Spinal cord (tissue), 10 donors: ENCODE results near the gene EFNA5. TPM values are rescaled to one million over a fixed set of nuclear protein-coding genes. Genes with fewer than 3 reads are reported as not detected.

Source experiments
- DNase-seq, 6 donors: peaks; one replicate each; pipeline versions ENCODE4 v3.0.0 to v3.0.0-alpha.2; 2013 to 2015; ENCODE audit warnings: low spot score in 6 of 6, low read depth in 4 of 6
- H3K27ac ChIP-seq: one replicate; pipeline ENCODE4 v1.5.1; 2013; ENCODE audit warnings: low read depth, low read length, control low read depth
- H3K27me3 ChIP-seq: one replicate; pipeline ENCODE4 v1.6.1; 2013; ENCODE audit warnings: low read length; ENCODE audit not compliant: control insufficient read depth, insufficient read depth
- H3K36me3 ChIP-seq: one replicate; pipeline ENCODE4 v1.6.1; 2013; ENCODE audit warnings: low read length; ENCODE audit not compliant: control insufficient read depth, insufficient read depth
- H3K4me1 ChIP-seq: one replicate; pipeline ENCODE4 v1.6.1; 2013; ENCODE audit warnings: low read length; ENCODE audit not compliant: control insufficient read depth, insufficient read depth
- H3K4me3 ChIP-seq: one replicate; pipeline ENCODE4 v1.5.1; 2013; ENCODE audit warnings: low read depth, low read length, control low read depth
- H3K9me3 ChIP-seq: one replicate; pipeline ENCODE4 v1.6.1; 2013; ENCODE audit warnings: low read length; ENCODE audit not compliant: control insufficient read depth, insufficient read depth
- WGBS: methylation state at CpG from one replicate; pipeline ENCODE4 v1.1.5; 2013; ENCODE audit warnings: missing lambda C conversion rate; ENCODE audit not compliant: insufficient coverage; 5-methylcytosine and 5-hydroxymethylcytosine counted together
- polyA plus RNA-seq, 2 donors: library from polyadenylated mRNA; unstranded; fragments of 120-200 nt; gene quantifications; one replicate each; pipeline ENCODE4 v1.2.1, GENCODE V29; 2013; ENCODE audit not compliant: insufficient read length in 2 of 2
- total RNA-seq, 2 donors: library from RNA; depleted of rRNA in 1 of 2; stranded (reverse); fragments of 120-200 nt in 1 of 2; fragments of >200 nt in 1 of 2; gene quantifications; one replicate each; pipeline versions ENCODE4 v1.2.3 to v1.2.4, GENCODE V29; 2013 to 2014
- donor health status: healthy.

EFNA5 gene
- total and polyA plus RNA-seq, 4 donors = 11.7 to 17.7 (median 17.1) TPM

DNA sequence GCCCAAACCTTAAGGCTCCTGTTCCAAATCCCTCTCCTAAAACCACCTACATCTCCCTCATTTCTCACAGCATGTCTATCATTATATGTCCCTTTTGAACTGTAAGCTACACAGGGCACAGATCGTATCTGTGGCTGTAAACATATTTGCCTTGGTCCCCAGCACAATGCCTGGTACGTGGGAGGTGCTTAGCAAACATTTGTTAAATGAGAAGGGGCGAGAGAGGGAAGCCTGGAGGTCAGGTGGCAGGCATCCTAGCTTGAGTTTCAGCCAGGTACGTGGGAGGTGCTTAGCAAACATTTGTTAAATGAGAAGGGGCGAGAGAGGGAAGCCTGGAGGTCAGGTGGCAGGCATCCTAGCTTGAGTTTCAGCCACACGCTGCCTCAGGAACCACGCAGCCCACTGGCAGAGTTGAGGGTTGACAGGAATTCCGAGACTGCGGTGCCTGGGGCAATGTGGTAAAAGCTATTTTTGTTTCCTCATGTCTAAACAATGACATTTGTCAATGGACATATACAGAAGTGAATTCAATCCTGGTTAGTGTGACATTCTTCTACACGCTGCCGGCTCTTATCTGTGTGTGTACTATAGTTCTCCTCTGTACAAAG, 113.6 kb downstream of the EFNA5 start:
- no peak overlapping the region for H3K27ac ChIP-seq
- 86% methylated on average over 6 of the region's 11 CpGs for WGBS
- DNase-seq = no peak

DNA sequence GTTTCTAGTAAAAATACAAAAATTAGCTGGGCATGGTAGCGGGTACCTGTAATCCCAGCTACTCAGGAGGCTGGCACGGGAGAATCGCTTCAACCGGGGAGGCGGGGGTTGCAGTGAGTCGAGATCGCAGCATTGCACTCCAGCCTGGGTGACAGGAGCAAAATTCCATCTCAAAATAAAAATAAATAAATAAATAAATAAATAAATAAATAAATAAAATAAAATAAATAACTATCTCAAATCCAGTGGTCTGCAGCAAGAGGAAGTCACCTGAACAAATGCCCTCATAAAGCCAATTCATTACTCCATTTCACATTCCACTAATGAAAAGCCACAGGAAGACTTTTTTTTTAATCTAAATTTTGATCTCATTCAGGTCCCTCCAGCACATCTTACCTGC, 114.2 kb downstream of the EFNA5 start:
- Histone ChIP-seq H3K27me3 (no peaks in the 10 kb centered on the region), H3K4me3 (no peak overlapping the region), H3K4me1 (no peaks in the 10 kb centered on the region), H3K27ac (no peak overlapping the region), H3K36me3 (no peaks in the 10 kb centered on the region), H3K9me3 (no peaks in the 10 kb centered on the region)
- DNase-seq = no peak
- WGBS = no CpG with 5 or more reads among the region's 7 CpGs

More for the DNA sequence above, 113.6 kb downstream of the EFNA5 start:
- H3K36me3 ChIP-seq = no peaks in the 10 kb centered on the region
- H3K27me3 ChIP-seq = no peaks in the 10 kb centered on the region
- no peaks in the 10 kb centered on the region for H3K9me3 ChIP-seq
- no peak overlapping the region for H3K4me3 ChIP-seq
- no peaks in the 10 kb centered on the region for H3K4me1 ChIP-seq

DNA sequence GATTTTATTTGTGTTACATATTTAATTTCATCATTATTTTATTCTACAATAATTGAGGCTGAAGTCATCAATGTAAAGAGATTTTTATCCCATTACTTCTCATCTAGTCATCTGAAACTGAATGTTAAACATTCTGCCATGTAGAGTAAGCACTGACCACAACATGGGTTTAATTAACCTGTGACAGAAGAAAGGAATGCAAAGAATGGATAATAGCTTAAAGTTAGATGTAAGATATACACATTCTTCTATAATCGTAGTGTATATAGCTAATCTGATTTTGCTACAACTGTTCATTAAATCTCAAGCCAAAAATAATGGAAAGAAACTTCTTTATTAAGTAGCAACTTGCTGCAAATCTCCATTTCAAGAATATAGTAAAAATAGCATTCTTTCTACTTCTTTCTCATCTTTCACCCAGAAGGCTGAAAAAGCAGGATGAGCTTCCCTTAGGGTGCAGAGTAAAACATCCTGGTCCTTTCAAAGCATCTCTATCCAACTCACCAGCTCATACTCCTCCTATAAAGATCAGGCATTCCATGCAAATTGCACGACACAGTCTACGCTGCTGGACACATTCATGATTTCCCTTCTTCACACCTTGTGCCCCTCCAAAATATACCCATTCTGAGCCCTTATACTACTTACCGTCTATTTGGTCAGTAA, 115.2 kb downstream of the EFNA5 start:
- Histone ChIP-seq H3K27me3 (no peaks in the 10 kb centered on the region), H3K27ac (no peak overlapping the region), H3K9me3 (no peaks in the 10 kb centered on the region), H3K36me3 (no peaks in the 10 kb centered on the region), H3K4me1 (no peaks in the 10 kb centered on the region), H3K4me3 (no peak overlapping the region)
- 88% methylated on average over 3 of the region's 4 CpGs for WGBS
- DNase-seq = no peak

DNA sequence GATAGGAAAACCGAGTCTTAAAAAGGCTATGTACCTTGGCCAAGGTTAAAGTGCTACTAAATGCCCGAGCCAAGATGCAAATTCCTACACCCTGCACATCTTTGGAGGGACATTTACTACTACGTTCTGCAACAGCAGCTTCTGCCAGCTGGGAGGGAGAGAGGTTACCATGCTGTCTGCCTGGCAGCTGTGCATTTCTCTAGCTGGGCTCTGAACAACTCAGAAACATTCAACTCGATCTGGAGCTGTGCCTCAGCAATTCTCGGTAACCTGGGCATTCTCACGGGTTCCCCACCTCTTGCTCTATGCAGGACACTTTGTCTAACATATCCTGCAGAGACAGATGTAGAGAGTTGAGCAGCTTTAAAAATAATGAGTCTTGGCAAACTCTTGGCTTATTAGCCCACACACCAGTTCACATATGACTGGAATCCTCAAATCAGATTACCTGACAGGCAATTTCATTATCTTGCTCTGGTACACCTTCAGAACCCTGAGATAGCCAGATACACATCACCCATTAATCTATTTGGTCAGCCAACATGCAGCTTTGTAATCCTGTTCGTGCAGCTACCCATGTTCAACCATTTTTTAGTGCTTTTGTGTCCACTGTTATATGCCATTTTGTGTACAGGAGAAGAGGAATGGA, 115.8 kb downstream of the EFNA5 start:
- Histone ChIP-seq H3K9me3 (no peaks in the 10 kb centered on the region), H3K36me3 (no peaks in the 10 kb centered on the region), H3K4me1 (no peaks in the 10 kb centered on the region), H3K27ac (no peak overlapping the region), H3K4me3 (no peak overlapping the region), H3K27me3 (no peaks in the 10 kb centered on the region)
- DNase-seq = no peak
- 58% methylated on average over 4 of the region's 7 CpGs for WGBS

DNA sequence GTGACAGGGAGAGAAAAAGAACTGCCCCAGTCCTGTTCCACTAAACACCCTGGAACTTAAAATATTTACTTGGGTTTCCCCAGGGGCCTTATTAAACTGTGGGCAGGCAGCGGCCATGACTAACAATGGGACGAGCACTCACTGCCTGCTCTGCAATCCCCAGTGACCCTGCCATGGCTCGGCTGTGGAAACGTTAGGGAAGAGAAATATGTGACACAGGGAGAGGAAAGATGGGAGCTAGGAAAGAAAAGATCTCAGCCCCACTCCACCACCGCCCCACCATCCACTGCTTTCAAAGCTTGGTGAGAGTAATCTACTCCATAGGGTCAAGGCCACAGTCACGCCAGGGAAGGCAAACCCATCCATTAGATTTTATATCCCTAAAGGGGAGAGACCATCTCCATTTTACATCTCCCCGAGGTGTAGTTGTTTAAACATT, 117.6 kb downstream of the EFNA5 start:
- no peaks in the 10 kb centered on the region for H3K4me1 ChIP-seq
- H3K36me3 ChIP-seq = no peaks in the 10 kb centered on the region
- H3K27me3 ChIP-seq = no peaks in the 10 kb centered on the region
- no peak overlapping the region for H3K4me3 ChIP-seq
- no CpG with 5 or more reads among the region's 7 CpGs for WGBS
- no peaks in the 10 kb centered on the region for H3K9me3 ChIP-seq
- DNase-seq = no peak
- no peak overlapping the region for H3K27ac ChIP-seq

DNA sequence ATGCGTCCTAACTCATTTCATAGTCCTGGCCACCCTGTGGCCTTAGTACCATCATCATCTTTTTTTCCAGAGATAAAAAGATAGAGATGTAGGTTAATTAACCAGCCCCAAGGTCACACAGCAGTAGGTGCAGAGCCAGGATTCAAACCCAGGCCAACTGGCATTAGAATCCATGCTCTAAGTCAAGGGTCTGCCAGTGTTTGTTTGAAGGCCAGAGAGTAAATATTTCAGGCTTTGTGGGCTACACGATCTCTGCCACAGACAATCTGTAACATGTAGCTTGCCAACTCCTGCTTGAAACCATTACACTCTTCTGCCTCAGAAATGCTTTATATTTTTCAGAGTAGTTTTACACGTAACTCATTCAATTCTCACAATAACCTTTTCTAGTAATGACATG, 119.6 kb downstream of the EFNA5 start:
- no CpG with 5 or more reads among the region's 3 CpGs for WGBS
- H3K9me3 ChIP-seq = no peaks in the 10 kb centered on the region
- no peak overlapping the region for H3K4me3 ChIP-seq
- no peak overlapping the region for H3K27ac ChIP-seq
- no peaks in the 10 kb centered on the region for H3K4me1 ChIP-seq
- no peak for DNase-seq
- no peaks in the 10 kb centered on the region for H3K36me3 ChIP-seq
- H3K27me3 ChIP-seq = no peaks in the 10 kb centered on the region

DNA sequence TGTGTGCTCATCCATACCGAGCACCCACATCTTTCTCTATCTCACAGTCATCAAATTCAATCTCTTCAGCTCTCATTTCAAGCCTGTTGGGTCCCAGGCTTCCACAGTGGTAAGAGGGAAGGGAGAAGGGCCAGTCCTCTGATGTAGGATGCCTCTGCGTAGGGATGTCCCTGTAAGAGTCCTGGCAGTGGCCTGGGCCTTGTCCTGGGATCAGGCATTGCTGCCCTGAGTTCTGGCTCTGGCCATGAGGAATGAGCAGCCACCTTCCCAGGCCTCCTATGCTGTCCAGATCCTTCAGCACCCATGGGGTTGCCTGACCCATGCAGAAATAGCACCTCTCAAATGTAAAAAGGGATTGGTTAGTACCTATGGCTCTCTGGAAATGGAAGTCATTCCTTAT, 121.2 kb downstream of the EFNA5 start:
- Histone ChIP-seq H3K36me3 (no peaks in the 10 kb centered on the region), H3K4me1 (no peaks in the 10 kb centered on the region), H3K27ac (no peak overlapping the region), H3K4me3 (no peak overlapping the region), H3K9me3 (no peaks in the 10 kb centered on the region), H3K27me3 (no peaks in the 10 kb centered on the region)
- WGBS = 100% methylated on average over 1 of the region's 2 CpGs
- DNase-seq = no peak

DNA sequence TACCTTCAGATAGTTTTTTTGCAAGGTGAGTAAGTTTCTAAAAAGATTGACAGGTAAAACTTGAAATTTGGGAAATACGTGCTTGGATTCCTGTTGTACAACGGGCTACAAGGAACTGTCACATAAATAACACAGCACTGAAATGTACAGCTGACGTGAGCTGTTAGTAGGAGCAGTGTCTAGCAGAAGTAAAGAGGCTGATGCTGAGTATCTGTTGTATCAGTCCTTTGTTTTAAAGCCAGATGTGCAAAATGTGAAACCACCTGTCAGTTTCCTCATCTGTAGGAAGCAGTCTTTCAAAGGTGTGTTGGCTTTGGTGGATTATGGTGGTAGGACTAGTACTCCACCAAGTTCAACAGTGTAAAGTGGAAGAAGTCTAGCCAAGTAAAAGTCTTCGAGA, 122.3 kb downstream of the EFNA5 start:
- WGBS = no CpG with 5 or more reads among the region's 4 CpGs
- Histone ChIP-seq H3K27ac (no peak overlapping the region), H3K4me1 (no peaks in the 10 kb centered on the region), H3K27me3 (no peaks in the 10 kb centered on the region), H3K4me3 (no peak overlapping the region), H3K9me3 (no peaks in the 10 kb centered on the region), H3K36me3 (no peaks in the 10 kb centered on the region)
- DNase-seq = no peak

DNA sequence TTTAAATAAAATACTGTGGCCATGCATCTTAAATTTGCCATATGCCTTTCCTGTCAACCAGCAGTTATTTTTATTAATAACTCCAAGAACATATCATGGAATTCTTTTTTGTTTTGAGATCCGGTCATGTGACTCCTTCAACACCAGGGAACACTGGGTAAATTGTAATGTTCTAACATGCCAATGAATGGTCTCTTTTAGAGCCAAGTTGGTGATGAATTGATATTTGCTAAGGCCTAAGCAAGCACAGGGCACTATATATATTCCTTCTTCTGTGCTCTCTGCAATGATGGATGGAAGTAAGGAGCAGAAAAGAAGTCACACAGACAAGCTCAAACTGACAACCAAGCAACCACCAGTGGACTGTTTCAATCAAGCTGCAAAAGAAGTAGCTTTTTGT, 124.0 kb downstream of the EFNA5 start:
- no CpG with 5 or more reads among the region's 1 CpG for WGBS
- no peaks in the 10 kb centered on the region for H3K27me3 ChIP-seq
- DNase-seq = no peak
- H3K27ac ChIP-seq = no peak overlapping the region
- H3K36me3 ChIP-seq = no peaks in the 10 kb centered on the region
- no peaks in the 10 kb centered on the region for H3K9me3 ChIP-seq
- H3K4me1 ChIP-seq = no peaks in the 10 kb centered on the region
- no peak overlapping the region for H3K4me3 ChIP-seq

DNA sequence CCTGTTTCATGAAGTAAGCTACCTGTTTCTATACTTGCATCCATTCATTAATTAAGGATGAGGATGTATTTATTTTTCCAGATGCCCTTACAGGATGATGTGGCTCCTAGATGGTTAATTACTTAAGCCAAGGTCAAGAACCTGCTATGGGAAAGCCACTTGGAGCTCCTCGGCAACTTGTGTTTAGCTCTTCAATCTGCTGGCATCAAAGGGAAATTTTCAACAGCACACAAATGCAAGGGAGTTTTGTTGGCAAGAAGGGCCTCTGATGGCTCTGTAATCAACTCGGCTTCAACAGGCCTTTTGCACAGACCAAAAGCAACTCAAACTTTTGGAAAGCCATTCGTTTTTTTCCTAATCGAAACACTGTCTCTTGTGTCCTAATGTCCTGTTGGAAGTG, 125.3 kb downstream of the EFNA5 start:
- Histone ChIP-seq H3K27me3 (no peaks in the 10 kb centered on the region), H3K9me3 (no peaks in the 10 kb centered on the region), H3K4me3 (no peak overlapping the region), H3K27ac (no peak overlapping the region), H3K36me3 (no peaks in the 10 kb centered on the region), H3K4me1 (no peaks in the 10 kb centered on the region)
- no peak for DNase-seq
- 25% methylated on average over 1 of the region's 4 CpGs for WGBS
